GM10248 (cell line): Measurements from ENCODE around the gene PARD3B.

ENCODE experiments used
- CTCF ChIA-PET: fragments of 300-600 bp; sonication (Branson Sonifier 250); formaldehyde crosslinking; extraction: SDS; loops from one replicate; lab custom pipeline; 2021; ENCODE audit warnings: antibody characterized with exemption; lab: Yijun Ruan, JAX
- POLR2A ChIA-PET: fragments of 350-650 bp; sonication (Branson Sonifier 250); formaldehyde crosslinking; extraction: SDS; loops from one replicate; lab custom pipeline; 2020; ENCODE audit warnings: antibody characterized with exemption; lab: Yijun Ruan, JAX
- DNase-seq: peaks from one replicate; pipeline ENCODE4 v3.0.0; 2012; ENCODE audit errors: extremely low spot score
- TF ChIP-seq, protein P1 (sequence below): IDR thresholded peaks from 2 replicates; pipeline ENCODE4 v1.5.1; 2012; ENCODE audit warnings: mild to moderate bottlenecking, low read depth; ENCODE audit errors: extremely low read depth, missing control alignments, control extremely low read depth

Gene PARD3B

DNA sequence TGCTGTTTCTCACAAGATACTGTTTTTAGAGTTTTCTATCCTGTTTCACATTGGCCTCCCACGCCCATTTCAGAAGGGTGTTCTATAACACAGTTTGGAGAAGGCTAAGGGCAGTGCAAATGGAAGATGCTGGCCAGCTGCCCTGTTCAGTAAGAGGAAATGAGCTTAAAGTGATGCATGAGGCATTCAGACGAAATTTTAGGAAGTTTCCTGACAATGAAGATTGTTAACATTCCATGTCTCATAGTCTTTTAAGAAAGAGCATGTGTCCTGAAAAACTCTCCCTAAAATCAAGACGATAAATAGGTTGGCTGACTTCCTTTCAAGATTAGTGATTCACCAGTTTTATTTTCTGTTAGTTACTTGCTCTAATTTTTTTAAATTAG, 652.9 kb downstream of the PARD3B start:
- POLR2A ChIA-PET, result no interaction called here
- TF ChIP-seq, protein P1, sequence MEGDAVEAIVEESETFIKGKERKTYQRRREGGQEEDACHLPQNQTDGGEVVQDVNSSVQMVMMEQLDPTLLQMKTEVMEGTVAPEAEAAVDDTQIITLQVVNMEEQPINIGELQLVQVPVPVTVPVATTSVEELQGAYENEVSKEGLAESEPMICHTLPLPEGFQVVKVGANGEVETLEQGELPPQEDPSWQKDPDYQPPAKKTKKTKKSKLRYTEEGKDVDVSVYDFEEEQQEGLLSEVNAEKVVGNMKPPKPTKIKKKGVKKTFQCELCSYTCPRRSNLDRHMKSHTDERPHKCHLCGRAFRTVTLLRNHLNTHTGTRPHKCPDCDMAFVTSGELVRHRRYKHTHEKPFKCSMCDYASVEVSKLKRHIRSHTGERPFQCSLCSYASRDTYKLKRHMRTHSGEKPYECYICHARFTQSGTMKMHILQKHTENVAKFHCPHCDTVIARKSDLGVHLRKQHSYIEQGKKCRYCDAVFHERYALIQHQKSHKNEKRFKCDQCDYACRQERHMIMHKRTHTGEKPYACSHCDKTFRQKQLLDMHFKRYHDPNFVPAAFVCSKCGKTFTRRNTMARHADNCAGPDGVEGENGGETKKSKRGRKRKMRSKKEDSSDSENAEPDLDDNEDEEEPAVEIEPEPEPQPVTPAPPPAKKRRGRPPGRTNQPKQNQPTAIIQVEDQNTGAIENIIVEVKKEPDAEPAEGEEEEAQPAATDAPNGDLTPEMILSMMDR, result no peak
- DNase-seq, result no peak

GRCh38 chr2:205199165-205199850, 654.0 kb downstream of the PARD3B start:
- ChIA-PET POLR2A (no interaction called here), CTCF (no interaction called here)
- no peak for DNase-seq
- TF ChIP-seq, protein P1, result no peak

More for the DNA sequence above, 652.9 kb downstream of the PARD3B start:
- CTCF ChIA-PET, result no interaction called here

- TF ChIP-seq, protein P1, result no peak
- CTCF ChIA-PET, result no interaction called here
- DNase-seq, result no peak
- POLR2A ChIA-PET, result no interaction called here
Observed at GRCh38 chr2:205210494-205210893, 665.2 kb downstream of the PARD3B start.

DNA sequence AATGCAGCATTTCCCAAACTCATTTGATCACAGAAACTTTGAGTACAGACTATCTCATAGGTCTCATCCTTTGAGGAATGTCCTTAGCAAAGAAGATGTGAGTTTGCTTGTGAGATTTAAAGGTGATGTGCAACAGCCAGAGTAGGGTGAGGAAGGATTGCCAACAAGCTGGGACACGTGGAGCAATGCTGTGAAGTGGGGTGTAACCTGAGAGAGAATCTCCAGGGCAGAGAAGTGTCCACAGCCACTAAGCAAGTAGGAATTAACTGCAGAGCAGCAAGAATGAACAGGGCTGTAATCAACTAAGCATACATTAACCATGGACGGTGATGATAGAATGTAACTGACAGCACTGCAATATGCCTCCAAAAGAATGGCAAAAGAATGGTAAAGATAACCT, 667.1 kb downstream of the PARD3B start:
- ChIA-PET CTCF (interaction anchor here (1.0 kb wide), 1 partner anchor 26 kb away, joined by 4 read pairs; no protein-coding TSS in a partner anchor), POLR2A (no interaction called here)
- DNase-seq, result no peak

GRCh38 chr2:205216092-205216491, 670.8 kb downstream of the PARD3B start:
- CTCF ChIA-PET, result no interaction called here
- TF ChIP-seq, protein P1, result no peak
- POLR2A ChIA-PET, result no interaction called here

More for the DNA sequence above, 667.1 kb downstream of the PARD3B start:
- TF ChIP-seq, protein P1, result no peak

GRCh38 chr2:205216580-205216979, 671.3 kb downstream of the PARD3B start:
- ChIA-PET POLR2A (interaction anchor here (0.6 kb wide), 1 partner anchor 436 kb away, joined by 3 read pairs; no protein-coding TSS in a partner anchor), CTCF (no interaction called here)
- TF ChIP-seq, protein P1, result no peak
- DNase-seq, result no peak

More at GRCh38 chr2:205216092-205216491, 670.8 kb downstream of the PARD3B start:
- no peak for DNase-seq
